ENCODE measurements around the gene ADAMTS15.

ADAMTS15 gene

GRCh38 chr11:130514851-130515250 lies 66.4 kb downstream of the ADAMTS15 start:
- no peak for DNase-seq (ENCODE audit: low spot score)

- DNase-seq (ENCODE audit: low spot score): no peak
These were observed 67.5 kb downstream of the ADAMTS15 start for GRCh38 chr11:130515829-130516553.

GRCh38 chr11:130516554-130517505 lies 68.4 kb downstream of the ADAMTS15 start:
- DNase-seq (ENCODE audit: low spot score): no peak

GRCh38 chr11:130518164-130518680 lies 69.8 kb downstream of the ADAMTS15 start:
- no peak for DNase-seq (ENCODE audit: low spot score)

GRCh38 chr11:130519128-130519932 lies 70.9 kb downstream of the ADAMTS15 start:
- DNase-seq (ENCODE audit: low spot score): no peak

GRCh38 chr11:130520271-130520671 lies 71.8 kb downstream of the ADAMTS15 start:
- DNase-seq (ENCODE audit: low spot score): no peak

GRCh38 chr11:130522284-130522961 lies 74.0 kb downstream of the ADAMTS15 start:
- DNase-seq (ENCODE audit: low spot score): no peak

GRCh38 chr11:130523166-130523565 lies 74.7 kb downstream of the ADAMTS15 start:
- no peak for DNase-seq (ENCODE audit: low spot score)

GRCh38 chr11:130523609-130524008 lies 75.2 kb downstream of the ADAMTS15 start:
- no peak for DNase-seq (ENCODE audit: low spot score)

- no peak for DNase-seq (ENCODE audit: low spot score)
These were observed 75.8 kb downstream of the ADAMTS15 start for GRCh38 chr11:130524132-130524790.

GRCh38 chr11:130525307-130525706 lies 76.9 kb downstream of the ADAMTS15 start:
- DNase-seq (ENCODE audit: low spot score): no peak
